HepG2 (cell line): ENCODE data around the gene ANKMY2. TPM values are rescaled to one million over a fixed set of nuclear protein-coding genes. Genes with fewer than 3 reads are reported as not detected.

Source experiments
- ATAC-seq: fragments of 200-7000 bp; cut with Tn5 transposase; 3 replicates; pipeline ENCODE4 v1.9.1; 2020; ENCODE audit warnings: mild to moderate bottlenecking, moderate library complexity
- BruUV-seq: library from RNA; stranded (reverse); fragments of 400-500 nt; replicated peaks from 2 replicates; lab custom pipeline; 2021; lab: Mats Ljungman, UMichigan
- CTCF ChIA-PET: fragments of 300-600 bp; formaldehyde crosslinking; extraction: SDS; loops from one replicate; lab custom pipeline; 2021; ENCODE audit warnings: low total read pairs, inconsistent platforms, low intra/inter-chr PET ratio; lab: Yijun Ruan, JAX
- POLR2A ChIA-PET: fragments of 350-600 bp; sonication (Branson Sonifier 250); formaldehyde crosslinking; loops from one replicate; lab custom pipeline; 2020; ENCODE audit warnings: antibody characterized with exemption, inconsistent platforms; lab: Yijun Ruan, JAX
- DNase-seq: peaks from one replicate; pipeline ENCODE4 v3.0.0-alpha.2; 2015; ENCODE audit warnings: low spot score
- FAIRE-seq: peaks from 3 replicates; lab custom pipeline; 2011; peaks lifted over from hg19 to GRCh38; lab: Jason Lieb, UNC
- H2AFZ ChIP-seq: one replicate; pipeline ENCODE4 v1.6.1; 2011; ENCODE audit warnings: low read length, inconsistent platforms
- H3K27ac ChIP-seq: fragments of 300-600 bp; 3 replicates; pipeline ENCODE4 v1.8.0; 2011; ENCODE audit warnings: mixed run types, mild to moderate bottlenecking, mixed read lengths, low read length, inconsistent platforms; ENCODE audit not compliant: insufficient read depth; ENCODE audit errors: extremely low read length
- H3K27me3 ChIP-seq, 2 experiments: fragments of 200-600 bp in 1 of 2; 2 replicates in 1 of 2; 3 replicates in 1 of 2; pipeline versions ENCODE4 v1.6.0 to v1.8.0; 2011; ENCODE audit warnings: low read length in 2 of 2, mild to moderate bottlenecking in 2 of 2, moderate library complexity in 2 of 2, inconsistent platforms in 1 of 2; ENCODE audit not compliant: insufficient read depth in 2 of 2, control insufficient read depth in 1 of 2
- H3K36me3 ChIP-seq, 2 experiments: fragments of 200-600 bp in 1 of 2; replicated peaks in 1 of 2; 2 replicates in 1 of 2; 3 replicates in 1 of 2; pipeline versions ENCODE4 v1.5.1 to v1.8.0; 2011; ENCODE audit warnings: low read length in 2 of 2, inconsistent platforms in 1 of 2; ENCODE audit not compliant: insufficient read depth in 2 of 2, control insufficient read depth in 1 of 2
- H3K4me1 ChIP-seq: 2 replicates; pipeline ENCODE4 v1.5.1; 2012; ENCODE audit warnings: low read length, inconsistent platforms; ENCODE audit not compliant: insufficient read depth
- H3K4me2 ChIP-seq: 2 replicates; pipeline ENCODE4 v1.6.0; 2011; ENCODE audit warnings: low read depth, low read length, inconsistent platforms
- H3K4me3 ChIP-seq, 3 experiments: fragments of 200-600 bp in 1 of 3; sonication (generic), shearing (Covaris generic) in 1 of 3; replicated peaks in 1 of 3; 2 replicates each; pipeline ENCODE4 v1.5.1; 2011 to 2016; ENCODE audit warnings: low read length in 3 of 3, inconsistent platforms in 2 of 3, low read depth in 2 of 3, mild to moderate bottlenecking in 2 of 3, control low read depth in 1 of 3, mixed read lengths in 1 of 3; ENCODE audit not compliant: insufficient read depth in 1 of 3
- H3K79me2 ChIP-seq: one replicate; pipeline ENCODE4 v1.6.1; 2011; ENCODE audit warnings: low read length, inconsistent platforms; ENCODE audit not compliant: insufficient read depth
- H3K9ac ChIP-seq: 2 replicates; pipeline ENCODE4 v1.6.0; 2011; ENCODE audit warnings: mild to moderate bottlenecking, low read depth, low read length, inconsistent platforms; ENCODE audit not compliant: insufficient read depth
- H3K9me3 ChIP-seq: 2 replicates; pipeline ENCODE4 v1.5.1; 2012; ENCODE audit warnings: mild to moderate bottlenecking, low read length
- H4K20me1 ChIP-seq: 2 replicates; pipeline ENCODE4 v1.6.0; 2011; ENCODE audit warnings: inconsistent platforms, mild to moderate bottlenecking, low read length, moderate library complexity; ENCODE audit not compliant: insufficient read depth
- ARNT2 ChIP-seq: sonication (generic); formaldehyde crosslinking; IDR thresholded peaks from 2 replicates; pipeline ENCODE4 v1.8.0; 2022; ENCODE audit warnings: mild to moderate bottlenecking, low read depth, missing genetic modification reagents, moderate library complexity
- EP300 ChIP-seq, 3 experiments: sonication (generic) in 1 of 3; formaldehyde crosslinking in 1 of 3; IDR thresholded peaks; 2 replicates each; pipeline versions ENCODE4 v1.5.1 to v1.6.1; 2011 to 2020; ENCODE audit warnings: low read depth in 2 of 3, low read length in 2 of 3, borderline replicate concordance in 1 of 3, improper control_type of control experiment in 1 of 3, mild to moderate bottlenecking in 1 of 3, missing genetic modification reagents in 1 of 3, moderate library complexity in 1 of 3
- GABPA ChIP-seq, 2 experiments: IDR thresholded peaks; 2 replicates each; pipeline ENCODE4 v1.6.1; 2011 to 2016; ENCODE audit warnings: low read depth in 2 of 2, low read length in 1 of 2, missing biosample characterization in 1 of 2, missing genetic modification characterization in 1 of 2
- MTF1 ChIP-seq: sonication (generic); formaldehyde crosslinking; IDR thresholded peaks from 2 replicates; pipeline ENCODE4 v1.5.0; 2020; ENCODE audit warnings: missing genetic modification reagents
- RBFOX2 ChIP-seq: fragments of 200-400 bp; formaldehyde crosslinking; IDR thresholded peaks from 2 replicates; pipeline ENCODE4 v1.6.1; 2017; ENCODE audit warnings: low read depth, mild to moderate bottlenecking, low read length
- SOX13 ChIP-seq, 3 experiments: fragments of 450-650 bp in 1 of 3; sonication (generic) in 1 of 3; formaldehyde crosslinking in 1 of 3; IDR thresholded peaks in 2 of 3; conservative IDR thresholded peaks in 1 of 3; 2 replicates each; pipeline versions ENCODE4 v1.5.0 to v1.6.1; 2016 to 2020; ENCODE audit warnings: antibody characterized with exemption in 1 of 3, mild to moderate bottlenecking in 1 of 3, missing compliant biosample characterization in 1 of 3, missing genetic modification reagents in 1 of 3, moderate library complexity in 1 of 3
- TMF1 ChIP-seq: sonication (generic); formaldehyde crosslinking; IDR thresholded peaks from 2 replicates; pipeline ENCODE4 v1.8.1; 2022; ENCODE audit warnings: low read depth, missing genetic modification reagents
- ZBTB3 ChIP-seq: sonication (generic); formaldehyde crosslinking; IDR thresholded peaks from 2 replicates; pipeline ENCODE4 v1.4.0; 2020; ENCODE audit warnings: low read depth, mild to moderate bottlenecking, moderate library complexity, missing genetic modification reagents, borderline replicate concordance
- ZNF24 ChIP-seq: fragments of 450-650 bp; IDR thresholded peaks from 2 replicates; pipeline ENCODE4 v1.6.1; 2017; ENCODE audit warnings: antibody characterized with exemption, mild to moderate bottlenecking
- ZNF317 ChIP-seq: sonication (generic); formaldehyde crosslinking; IDR thresholded peaks from 2 replicates; pipeline ENCODE4 v1.5.0; 2020; ENCODE audit warnings: mild to moderate bottlenecking, missing genetic modification reagents
- ZNF577 ChIP-seq: sonication (generic); formaldehyde crosslinking; IDR thresholded peaks from 2 replicates; pipeline ENCODE4 v1.4.0; 2020; ENCODE audit warnings: mild to moderate bottlenecking, low read depth, missing genetic modification reagents, borderline replicate concordance
- ZNF746 ChIP-seq: sonication (generic); formaldehyde crosslinking; IDR thresholded peaks from 2 replicates; pipeline ENCODE4 v1.8.0; 2022; ENCODE audit warnings: mild to moderate bottlenecking, missing genetic modification reagents
- ZNF883 ChIP-seq: sonication (generic); formaldehyde crosslinking; IDR thresholded peaks from 2 replicates; pipeline ENCODE4 v1.5.1; 2020; ENCODE audit warnings: mild to moderate bottlenecking, missing genetic modification reagents; ENCODE audit errors: not compliant biosample characterization
- WGBS: methylation state at CpG from one replicate; pipeline ENCODE4 v1.1.6; 2017; ENCODE audit warnings: low lambda C conversion rate; 5-methylcytosine and 5-hydroxymethylcytosine counted together
- in situ Hi-C: cut with HindIII; loops from 2 replicates; pipeline ENCODE4 v1.10.0; 2017; ENCODE audit warnings: low pct_unique_long_range_greater_than_20kb; ENCODE audit not compliant: extremely low pct_ligation_motif_present
- intact Hi-C: fragments of 100-400 bp; cut with micrococcal nuclease; formaldehyde crosslinking; loops from one replicate; pipeline ENCODE4 v1.10.0; 2022; ENCODE audit not compliant: unreplicated experiment
- polyA plus RNA-seq, 8 experiments: library from polyadenylated mRNA; depleted of rRNA in 3 of 8; stranded (reverse) in 7 of 8; unstranded in 1 of 8; fragments of >200 nt; fragmentation: Illumina TruSeq in 4 of 8; extraction: Trizol in 4 of 8; gene quantifications; 2 replicates each; pipeline versions ENCODE4 v1.2.1 to v1.2.3, GENCODE V29; 2011 to 2016; ENCODE audit warnings: low read depth in 4 of 8, missing spikeins in 1 of 8, mixed read lengths in 1 of 8; ENCODE audit not compliant: insufficient read depth in 1 of 8
- total RNA-seq, 5 experiments: library from RNA; depleted of rRNA; stranded (reverse); fragments of >200 nt; fragmentation: Illumina TruSeq; extraction: Trizol; gene quantifications; 2 replicates each; pipeline ENCODE4 v1.2.3, GENCODE V29; 2016; ENCODE audit warnings: low read depth in 1 of 5
- TF ChIP-seq, protein P1 (sequence below): sonication (generic); formaldehyde crosslinking; IDR thresholded peaks from 2 replicates; pipeline ENCODE4 v1.4.0; 2020; ENCODE audit warnings: mild to moderate bottlenecking, missing genetic modification reagents
- TF ChIP-seq, protein P2 (sequence below): sonication (generic); formaldehyde crosslinking; IDR thresholded peaks from 2 replicates; pipeline ENCODE4 v1.5.1; 2020; ENCODE audit warnings: mild to moderate bottlenecking, missing genetic modification reagents, borderline replicate concordance
- TF ChIP-seq, protein P3 (sequence below): IDR thresholded peaks from 2 replicates; pipeline ENCODE4 v1.6.1; 2016; ENCODE audit warnings: control low read depth
- TF ChIP-seq, protein P4 (sequence below): IDR thresholded peaks from 2 replicates; pipeline ENCODE4 v1.6.1; 2016; ENCODE audit warnings: missing biosample characterization, missing genetic modification reagents, low read depth

The ANKMY2 gene
- total and polyA plus RNA-seq, 2 of the 13 experiments (the other 11 are each of a cell fraction or from before 2014, with no cell fraction given), result 12.2 to 21.6 TPM

DNA sequence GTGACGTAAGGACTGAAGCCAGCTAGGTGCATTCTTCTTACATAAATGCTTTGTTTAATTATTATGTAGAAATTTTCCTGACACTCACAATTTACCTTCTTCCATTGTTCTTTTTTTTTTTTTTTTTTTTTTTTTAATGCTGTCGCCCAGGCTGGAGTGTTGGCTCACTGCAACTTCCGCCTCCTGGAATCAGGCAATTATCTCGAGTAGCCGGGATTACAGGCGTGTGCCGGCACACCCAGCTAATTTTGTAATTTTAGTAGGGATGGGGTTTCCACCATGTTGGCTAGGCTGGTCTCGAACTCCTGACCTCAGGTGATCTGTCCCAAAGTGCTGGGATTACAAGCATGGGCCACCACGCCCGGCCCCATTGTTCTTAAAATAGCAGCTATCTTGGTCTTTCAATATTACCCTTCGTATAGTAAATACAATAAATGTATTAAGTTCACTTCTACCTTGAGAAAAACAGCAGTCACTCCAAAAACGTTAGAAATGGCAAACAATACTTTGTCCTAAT is 32.5 kb upstream of the ANKMY2 start:
- POLR2A ChIA-PET, result no interaction called here
- no peak for FAIRE-seq
- intact Hi-C loops, result no loop called here

More for the DNA sequence above, 32.5 kb upstream of the ANKMY2 start:
- H3K9me3 ChIP-seq, result no peaks in the 10 kb centered on the region
- in situ Hi-C loops, result no loop called here
- ATAC-seq, result no peak
- no peaks in the 10 kb centered on the region for H3K79me2 ChIP-seq
- no peak overlapping the region for H3K9ac ChIP-seq
- H3K36me3 ChIP-seq, result peaks cover 9 to 37% of the 10 kb centered on the region in 2 experiments
- no peak overlapping the region for H3K4me3 ChIP-seq
- H3K4me1 ChIP-seq, result no peaks in the 10 kb centered on the region
- CTCF ChIA-PET, result no interaction called here
- H3K27ac ChIP-seq, result no peak overlapping the region
- H3K27me3 ChIP-seq, result no peaks in the 10 kb centered on the region
- H4K20me1 ChIP-seq, result no peaks in the 10 kb centered on the region
- WGBS, result 96% methylated on average over 12 of the region's 12 CpGs
- TF ChIP-seq, protein P1, sequence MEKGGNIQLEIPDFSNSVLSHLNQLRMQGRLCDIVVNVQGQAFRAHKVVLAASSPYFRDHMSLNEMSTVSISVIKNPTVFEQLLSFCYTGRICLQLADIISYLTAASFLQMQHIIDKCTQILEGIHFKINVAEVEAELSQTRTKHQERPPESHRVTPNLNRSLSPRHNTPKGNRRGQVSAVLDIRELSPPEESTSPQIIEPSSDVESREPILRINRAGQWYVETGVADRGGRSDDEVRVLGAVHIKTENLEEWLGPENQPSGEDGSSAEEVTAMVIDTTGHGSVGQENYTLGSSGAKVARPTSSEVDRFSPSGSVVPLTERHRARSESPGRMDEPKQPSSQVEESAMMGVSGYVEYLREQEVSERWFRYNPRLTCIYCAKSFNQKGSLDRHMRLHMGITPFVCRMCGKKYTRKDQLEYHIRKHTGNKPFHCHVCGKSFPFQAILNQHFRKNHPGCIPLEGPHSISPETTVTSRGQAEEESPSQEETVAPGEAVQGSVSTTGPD (CRISPR knock-in tag), result no peak
- TF ChIP-seq ARNT2 (no peak), MTF1 (no peak), GABPA (IDR thresholded peaks at IDR 0.05; ENCODE audit: low read depth, low read length) (no peak), GABPA (CRISPR knock-in tag; IDR thresholded peaks at IDR 0.05; ENCODE audit: low read depth) (no peak), SOX13 (IDR thresholded peaks at IDR 0.05) (no peak), SOX13 (CRISPR knock-in tag; conservative IDR thresholded peaks at IDR 0.05 in 1 of 2, IDR thresholded peaks at IDR 0.05 in 1 of 2) (no peak), ZNF577 (CRISPR knock-in tag) (no peak), ZNF883 (CRISPR knock-in tag) (no peak), ZNF317 (no peak), ZNF24 (no peak), ZNF746 (CRISPR knock-in tag) (no peak), RBFOX2 (no peak), ZBTB3 (CRISPR knock-in tag) (no peak), TMF1 (CRISPR knock-in tag) (no peak), EP300 (IDR thresholded peaks at IDR 0.05; ENCODE audit: low read depth in 2 of 2, low read length in 2 of 2) (no peak), EP300 (CRISPR knock-in tag; IDR thresholded peaks at IDR 0.05; ENCODE audit: borderline replicate concordance) (no peak)
- TF ChIP-seq, protein P2, sequence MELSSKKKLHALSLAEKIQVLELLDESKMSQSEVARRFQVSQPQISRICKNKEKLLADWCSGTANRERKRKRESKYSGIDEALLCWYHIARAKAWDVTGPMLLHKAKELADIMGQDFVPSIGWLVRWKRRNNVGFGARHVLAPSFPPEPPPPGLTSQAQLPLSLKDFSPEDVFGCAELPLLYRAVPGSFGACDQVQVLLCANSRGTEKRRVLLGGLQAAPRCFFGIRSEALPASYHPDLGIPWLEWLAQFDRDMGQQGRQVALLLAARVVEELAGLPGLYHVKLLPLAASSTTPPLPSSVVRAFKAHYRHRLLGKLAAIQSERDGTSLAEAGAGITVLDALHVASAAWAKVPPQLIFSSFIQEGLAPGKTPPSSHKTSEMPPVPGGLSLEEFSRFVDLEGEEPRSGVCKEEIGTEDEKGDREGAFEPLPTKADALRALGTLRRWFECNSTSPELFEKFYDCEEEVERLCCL (CRISPR knock-in tag), result no peak
- TF ChIP-seq, protein P3, sequence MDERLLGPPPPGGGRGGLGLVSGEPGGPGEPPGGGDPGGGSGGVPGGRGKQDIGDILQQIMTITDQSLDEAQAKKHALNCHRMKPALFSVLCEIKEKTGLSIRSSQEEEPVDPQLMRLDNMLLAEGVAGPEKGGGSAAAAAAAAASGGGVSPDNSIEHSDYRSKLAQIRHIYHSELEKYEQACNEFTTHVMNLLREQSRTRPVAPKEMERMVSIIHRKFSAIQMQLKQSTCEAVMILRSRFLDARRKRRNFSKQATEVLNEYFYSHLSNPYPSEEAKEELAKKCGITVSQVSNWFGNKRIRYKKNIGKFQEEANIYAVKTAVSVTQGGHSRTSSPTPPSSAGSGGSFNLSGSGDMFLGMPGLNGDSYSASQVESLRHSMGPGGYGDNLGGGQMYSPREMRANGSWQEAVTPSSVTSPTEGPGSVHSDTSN (CRISPR knock-in tag), result no peak
- TF ChIP-seq, protein P4, sequence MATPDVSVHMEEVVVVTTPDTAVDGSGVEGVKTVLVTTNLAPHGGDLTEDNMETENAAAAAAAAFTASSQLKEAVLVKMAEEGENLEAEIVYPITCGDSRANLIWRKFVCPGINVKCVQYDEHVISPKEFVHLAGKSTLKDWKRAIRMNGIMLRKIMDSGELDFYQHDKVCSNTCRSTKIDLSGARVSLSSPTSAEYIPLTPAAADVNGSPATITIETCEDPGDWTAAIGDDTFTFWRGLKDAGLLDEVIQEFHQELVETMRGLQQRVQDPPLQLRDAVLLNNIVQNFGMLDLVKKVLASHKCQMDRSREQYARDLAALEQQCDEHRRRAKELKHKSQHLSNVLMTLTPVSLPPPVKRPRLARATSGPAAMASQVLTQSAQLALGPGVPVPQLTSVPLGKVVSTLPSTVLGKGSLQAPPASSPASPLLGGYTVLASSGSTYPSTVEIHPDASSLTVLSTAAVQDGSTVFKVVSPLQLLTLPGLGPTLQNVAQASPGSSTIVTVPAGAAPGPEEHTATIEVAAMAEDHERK, result no peak
- TF ChIP-seq, all 625 proteins: peak for 0
- H2AFZ ChIP-seq, result no peak overlapping the region
- no TSS peak for BruUV-seq
- no peak overlapping the region for H3K4me2 ChIP-seq
- no peak for DNase-seq
